ENCODE data around the gene FOXL2NB. TPM values are rescaled to one million over a fixed set of nuclear protein-coding genes. Genes with fewer than 3 reads are reported as not detected.

The FOXL2NB gene
- under 0.01 and 0.13 TPM in 2 replicates for total RNA-seq

- H3K27me3 ChIP-seq (ENCODE audit: control insufficient read depth, insufficient read depth, low read length): peaks cover 51% of the 10 kb centered on the region
- no peaks in the 10 kb centered on the region for H3K36me3 ChIP-seq (ENCODE audit: control insufficient read depth, insufficient read depth, low read length)
- DNase-seq (ENCODE audit: low read depth) (peak; percentile 44), FAIRE-seq (no peak)
- no peak for TF ChIP-seq CTCF (IDR thresholded peaks at IDR 0.05; ENCODE audit: insufficient read depth, low read length, severe bottlenecking)
- peak within 1 kb of the TSS; percentile 34 for H3K4me3 ChIP-seq (ENCODE audit: low read depth, low read length)
Observed at GRCh38 chr3:138946663-138947494, at the start of gene FOXL2NB, which contains the start of gene FOXL2. FOXL2NB (plus strand) TSS chr3:138947217; CDS start chr3:138947365, 148 bp downstream. FOXL2 (minus strand) TSS chr3:138947137; CDS start chr3:138946722, 415 bp downstream.

- H3K27me3 ChIP-seq (ENCODE audit: control insufficient read depth, insufficient read depth, low read length): no peaks in the 10 kb centered on the region
- H3K36me3 ChIP-seq (ENCODE audit: control insufficient read depth, insufficient read depth, low read length): no peaks in the 10 kb centered on the region
- no peak for DNase-seq (ENCODE audit: low read depth)
- no peak overlapping the region for H3K4me3 ChIP-seq (ENCODE audit: low read depth, low read length)
- TF ChIP-seq CTCF (IDR thresholded peaks at IDR 0.05; ENCODE audit: insufficient read depth, low read length, severe bottlenecking): no peak
- FAIRE-seq: no peak
Observed at GRCh38 chr3:138898301-138898700, 48.7 kb upstream of the FOXL2NB start.

GRCh38 chr3:138898708-138899107 lies 48.3 kb upstream of the FOXL2NB start:
- DNase-seq (ENCODE audit: low read depth) (no peak), FAIRE-seq (no peak)
- no peak overlapping the region for H3K4me3 ChIP-seq (ENCODE audit: low read depth, low read length)
- no peak for TF ChIP-seq CTCF (IDR thresholded peaks at IDR 0.05; ENCODE audit: insufficient read depth, low read length, severe bottlenecking)
- H3K27me3 ChIP-seq (ENCODE audit: control insufficient read depth, insufficient read depth, low read length): no peaks in the 10 kb centered on the region
- H3K36me3 ChIP-seq (ENCODE audit: control insufficient read depth, insufficient read depth, low read length): no peaks in the 10 kb centered on the region

- DNase-seq (ENCODE audit: low read depth): no peak
- FAIRE-seq: no peak
- no peak for TF ChIP-seq CTCF (IDR thresholded peaks at IDR 0.05; ENCODE audit: insufficient read depth, low read length, severe bottlenecking)
Observed at GRCh38 chr3:138899351-138899991, 47.5 kb upstream of the FOXL2NB start.

GRCh38 chr3:138901567-138901966 lies 45.5 kb upstream of the FOXL2NB start:
- no peaks in the 10 kb centered on the region for H3K36me3 ChIP-seq (ENCODE audit: control insufficient read depth, insufficient read depth, low read length)
- DNase-seq (ENCODE audit: low read depth) (no peak), FAIRE-seq (no peak)
- no peak overlapping the region for H3K4me3 ChIP-seq (ENCODE audit: low read depth, low read length)
- H3K27me3 ChIP-seq (ENCODE audit: control insufficient read depth, insufficient read depth, low read length): no peaks in the 10 kb centered on the region
- TF ChIP-seq CTCF (IDR thresholded peaks at IDR 0.05; ENCODE audit: insufficient read depth, low read length, severe bottlenecking): no peak

More at GRCh38 chr3:138899351-138899991, 47.5 kb upstream of the FOXL2NB start:
- Histone ChIP-seq H3K27me3 (ENCODE audit: control insufficient read depth, insufficient read depth, low read length) (no peaks in the 10 kb centered on the region), H3K4me3 (ENCODE audit: low read depth, low read length) (no peak overlapping the region), H3K36me3 (ENCODE audit: control insufficient read depth, insufficient read depth, low read length) (no peaks in the 10 kb centered on the region)

All from bronchial epithelial cell (primary cell).